SH-SY5Y (cell line): Measurements from ENCODE around the gene AGMAT.

Experiments
- GATA2 ChIP-seq: IDR thresholded peaks from 2 replicates; pipeline ENCODE4 v1.6.1; 2011; ENCODE audit warnings: mild to moderate bottlenecking, low read depth, low read length
- GATA3 ChIP-seq: IDR thresholded peaks from 2 replicates; pipeline ENCODE4 v1.6.1; 2011; ENCODE audit warnings: low read depth, mild to moderate bottlenecking, low read length, moderate library complexity

Gene AGMAT

DNA sequence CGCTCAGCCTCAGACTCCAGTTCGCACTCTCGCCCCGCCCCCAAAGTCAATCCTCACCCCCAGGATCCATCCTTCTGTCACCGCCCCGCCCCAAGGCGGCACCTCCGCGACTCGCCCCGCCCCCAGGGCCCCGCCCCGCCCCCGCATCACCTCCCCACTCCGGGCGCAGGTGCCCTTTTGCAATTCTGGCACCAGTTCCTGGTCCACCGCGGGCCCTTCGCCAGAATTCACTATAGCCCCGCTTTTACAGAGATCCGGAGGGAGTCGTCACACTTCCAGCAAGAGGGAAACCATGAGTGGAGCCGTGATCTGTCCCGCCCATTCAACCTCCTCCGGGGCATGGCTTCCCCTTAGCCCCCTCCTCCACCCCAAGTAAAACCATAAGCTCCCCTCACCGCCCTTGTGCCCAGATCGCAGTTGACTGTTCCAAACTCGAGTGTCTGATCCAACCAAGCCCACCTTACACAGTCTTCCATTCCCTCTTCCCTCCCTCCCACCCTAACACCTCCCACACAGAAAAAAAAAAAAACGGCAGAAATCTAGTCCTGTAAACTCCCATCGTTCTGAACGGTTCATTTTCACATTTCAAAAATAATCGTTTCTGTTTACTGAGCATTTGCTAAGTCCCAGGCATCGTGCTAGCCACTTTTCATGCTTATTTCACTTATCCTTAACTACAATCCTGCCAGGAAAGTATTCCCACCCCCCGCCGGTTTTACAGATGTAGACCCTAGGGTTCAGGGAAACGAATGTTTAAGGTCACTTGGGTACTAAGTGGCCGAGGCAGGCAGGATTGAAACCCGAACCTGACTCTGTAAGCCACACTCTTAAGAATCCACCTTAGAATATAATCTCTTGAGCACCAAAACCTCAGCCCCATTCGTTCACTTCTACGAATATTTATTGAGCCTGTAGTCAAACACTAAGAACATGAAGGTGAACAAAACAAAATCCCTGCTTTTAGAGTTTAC is 59.5 kb downstream of the AGMAT start:
- TF ChIP-seq GATA2: no peak
- TF ChIP-seq GATA3: no peak

DNA sequence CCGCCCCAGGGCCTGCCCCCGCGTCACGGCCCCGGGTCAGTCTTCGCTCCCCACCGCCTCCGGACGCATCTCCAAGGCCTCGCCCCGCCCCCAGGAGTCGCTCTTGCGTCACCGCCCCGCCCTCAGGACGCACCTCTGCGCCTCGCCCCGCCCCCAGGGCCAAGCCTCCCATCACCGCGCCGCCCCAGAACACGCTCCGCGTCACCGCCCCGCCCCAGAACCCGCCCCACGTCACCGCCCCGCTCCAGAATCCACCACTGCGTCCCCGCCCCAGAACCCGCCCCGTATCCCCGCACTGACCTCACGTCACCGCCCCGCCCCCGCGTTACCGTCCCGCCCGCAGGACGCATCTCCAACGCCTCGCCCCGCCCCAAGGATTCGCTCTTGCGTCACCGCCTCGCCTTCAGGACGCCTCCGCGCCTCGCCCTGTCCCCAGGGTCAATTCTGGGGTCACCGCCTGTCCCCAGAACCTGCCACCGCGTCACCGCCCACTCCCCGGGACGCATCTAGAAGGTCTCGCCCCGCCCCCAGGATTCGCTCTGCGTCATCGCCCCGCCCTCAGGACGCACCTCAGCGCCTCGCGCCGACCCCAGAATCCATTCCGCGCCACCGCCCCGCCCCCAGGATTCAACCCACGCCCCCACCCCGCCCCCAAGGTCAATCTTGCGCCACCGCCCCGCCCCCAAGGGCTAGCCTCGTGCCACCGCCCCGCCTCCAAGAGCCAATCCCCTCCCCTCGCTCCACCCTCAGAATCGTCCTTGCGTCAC is 60.4 kb downstream of the AGMAT start:
- TF ChIP-seq GATA3: no peak
- no peak for TF ChIP-seq GATA2

DNA sequence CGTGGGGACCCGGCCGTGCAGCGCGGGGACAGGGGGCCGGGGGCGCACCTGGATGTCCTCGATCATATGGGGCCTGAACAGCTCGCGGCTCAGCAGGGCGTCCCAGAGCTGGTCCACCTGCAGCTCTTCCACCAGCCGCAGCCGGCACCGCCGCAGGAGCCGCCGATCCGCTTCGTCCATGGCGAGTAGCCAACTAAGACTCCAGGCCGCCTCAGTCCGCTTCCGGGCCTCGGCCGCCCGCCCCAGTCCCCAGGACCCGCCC is 60.9 kb downstream of the AGMAT start, which contains the start of gene CASP9:
Gene CASP9, minus strand, starts transcription at position 195 of the 262 bp plus-strand sequence. Its CDS starts 15 bp downstream, at position 180.
- TF ChIP-seq GATA2: no peak

DNA sequence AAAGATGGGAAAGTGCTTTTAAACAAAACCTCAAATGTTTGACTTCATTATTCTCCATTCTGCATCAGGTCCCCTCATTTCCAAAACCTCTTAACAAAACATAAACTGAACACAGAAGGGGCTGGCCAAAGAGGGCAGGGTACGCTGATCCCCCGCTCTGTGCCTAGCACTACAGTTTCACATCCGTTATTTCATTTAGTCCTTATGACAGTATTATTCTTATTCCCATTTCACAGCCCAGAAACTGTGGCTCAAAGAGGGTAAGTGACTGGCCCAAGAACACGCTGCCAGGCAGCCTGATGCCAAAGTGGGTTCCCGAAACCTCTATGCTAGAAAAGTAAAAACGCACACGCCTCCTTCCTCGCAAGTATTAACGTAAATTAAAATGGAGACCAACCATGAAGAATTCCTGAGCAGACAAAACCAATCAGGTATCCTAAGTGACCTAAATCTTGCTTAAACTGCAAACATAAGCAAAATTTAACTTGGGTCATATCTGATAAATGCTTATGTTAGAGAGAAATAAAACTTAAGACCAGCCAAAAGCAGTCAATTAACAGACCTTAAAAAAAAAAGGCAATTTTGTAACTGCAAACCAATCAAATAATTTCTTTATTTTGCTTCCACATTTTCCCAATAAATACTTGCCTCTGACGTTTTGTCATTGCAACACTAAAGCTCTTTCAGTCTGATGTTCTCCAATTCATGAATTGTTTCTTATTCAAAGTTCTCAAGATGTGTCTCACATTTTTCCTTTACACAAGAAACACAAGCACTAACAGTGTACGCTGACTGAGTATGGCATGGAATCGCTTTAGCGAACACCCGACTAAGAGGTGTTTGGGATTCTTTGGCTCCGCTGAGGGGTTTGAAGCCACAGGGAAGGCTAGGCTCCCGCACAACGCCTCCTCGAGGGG is 61.5 kb downstream of the AGMAT start:
- no peak for TF ChIP-seq GATA2
- no peak for TF ChIP-seq GATA3

DNA sequence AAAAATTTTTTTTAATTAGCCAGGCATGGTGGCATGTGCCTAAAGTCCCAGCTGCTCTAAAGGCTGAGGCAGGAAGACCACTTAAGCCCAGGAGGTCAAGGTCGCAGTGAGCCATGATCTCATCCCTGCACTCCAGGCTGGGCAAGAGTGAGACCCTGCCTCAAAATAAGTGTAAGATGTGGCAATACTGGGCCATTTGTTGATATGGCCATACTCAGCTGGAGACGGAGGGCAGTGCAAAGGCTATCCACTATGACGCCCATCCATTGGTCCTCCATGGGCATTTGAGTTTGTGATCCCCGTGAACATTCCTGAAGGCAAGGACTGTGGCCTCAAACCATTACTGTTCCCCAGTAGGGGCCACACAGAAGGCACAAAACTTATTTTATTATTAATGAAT is 62.3 kb downstream of the AGMAT start:
- TF ChIP-seq GATA2 (no peak), GATA3 (no peak)
